AG04449 (cell line): ENCODE data around the gene AMER1.
"Not testable (repeated sequence)": the region's sequence is repeated elsewhere in the genome, so short reads cannot be mapped to it uniquely, and the experiment has no call there.

Experiments
- CTCF ChIA-PET: fragments of 350-600 bp; formaldehyde crosslinking; extraction: SDS; loops from one replicate; lab custom pipeline; 2021; ENCODE audit warnings: antibody characterized with exemption; lab: Yijun Ruan, JAX
- POLR2A ChIA-PET: fragments of 400-600, 350-600 bp; formaldehyde crosslinking; extraction: SDS; loops from one replicate; lab custom pipeline; 2020; ENCODE audit warnings: antibody characterized with exemption, inconsistent platforms; lab: Yijun Ruan, JAX
- DNase-seq: peaks from one replicate; pipeline ENCODE4 v3.0.0-alpha.2; 2010; ENCODE audit warnings: low read depth, low spot score
- H3K4me3 ChIP-seq: 2 replicates; pipeline ENCODE4 v1.5.1; 2011; ENCODE audit warnings: low read depth, mild to moderate bottlenecking, control low read depth, low read length
- TF ChIP-seq, protein P1 (sequence below): IDR thresholded peaks from one replicate; pipeline ENCODE4 v1.5.1; 2011; ENCODE audit warnings: mild to moderate bottlenecking, moderate library complexity, low read length, control low read depth, inconsistent platforms; ENCODE audit not compliant: insufficient read depth; ENCODE audit errors: missing control alignments

AMER1 gene

DNA sequence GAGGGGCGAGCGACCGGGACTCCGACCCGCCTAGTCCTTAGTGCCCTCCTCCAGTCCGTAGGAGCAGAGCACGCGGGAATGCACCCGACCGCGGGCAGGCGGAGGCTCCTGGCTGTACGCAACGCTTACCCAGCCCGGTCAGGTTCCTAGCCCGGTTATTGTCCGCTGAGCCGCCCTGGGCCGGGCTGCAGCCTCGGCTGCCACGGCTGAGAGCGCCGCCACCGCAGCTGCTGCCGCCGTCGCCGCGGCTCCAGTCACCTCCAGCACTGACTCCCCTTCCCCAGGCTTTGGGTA is at the start of gene AMER1:
AMER1 (minus strand) TSS at position 268 of the 294 bp plus-strand sequence. CDS start 12,422 bp downstream, outside the sequence.
- no peak for DNase-seq
- CTCF ChIA-PET: interaction anchor here (0.6 to 1.0 kb wide), 2 partner anchors 9 to 112 kb away, joined by 3 to 4 read pairs; no protein-coding TSS in a partner anchor
- TF ChIP-seq, protein P1, sequence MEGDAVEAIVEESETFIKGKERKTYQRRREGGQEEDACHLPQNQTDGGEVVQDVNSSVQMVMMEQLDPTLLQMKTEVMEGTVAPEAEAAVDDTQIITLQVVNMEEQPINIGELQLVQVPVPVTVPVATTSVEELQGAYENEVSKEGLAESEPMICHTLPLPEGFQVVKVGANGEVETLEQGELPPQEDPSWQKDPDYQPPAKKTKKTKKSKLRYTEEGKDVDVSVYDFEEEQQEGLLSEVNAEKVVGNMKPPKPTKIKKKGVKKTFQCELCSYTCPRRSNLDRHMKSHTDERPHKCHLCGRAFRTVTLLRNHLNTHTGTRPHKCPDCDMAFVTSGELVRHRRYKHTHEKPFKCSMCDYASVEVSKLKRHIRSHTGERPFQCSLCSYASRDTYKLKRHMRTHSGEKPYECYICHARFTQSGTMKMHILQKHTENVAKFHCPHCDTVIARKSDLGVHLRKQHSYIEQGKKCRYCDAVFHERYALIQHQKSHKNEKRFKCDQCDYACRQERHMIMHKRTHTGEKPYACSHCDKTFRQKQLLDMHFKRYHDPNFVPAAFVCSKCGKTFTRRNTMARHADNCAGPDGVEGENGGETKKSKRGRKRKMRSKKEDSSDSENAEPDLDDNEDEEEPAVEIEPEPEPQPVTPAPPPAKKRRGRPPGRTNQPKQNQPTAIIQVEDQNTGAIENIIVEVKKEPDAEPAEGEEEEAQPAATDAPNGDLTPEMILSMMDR: no peak
- peak within 1 kb of the TSS; percentile 65 for H3K4me3 ChIP-seq
- POLR2A ChIA-PET: no interaction called here

DNA sequence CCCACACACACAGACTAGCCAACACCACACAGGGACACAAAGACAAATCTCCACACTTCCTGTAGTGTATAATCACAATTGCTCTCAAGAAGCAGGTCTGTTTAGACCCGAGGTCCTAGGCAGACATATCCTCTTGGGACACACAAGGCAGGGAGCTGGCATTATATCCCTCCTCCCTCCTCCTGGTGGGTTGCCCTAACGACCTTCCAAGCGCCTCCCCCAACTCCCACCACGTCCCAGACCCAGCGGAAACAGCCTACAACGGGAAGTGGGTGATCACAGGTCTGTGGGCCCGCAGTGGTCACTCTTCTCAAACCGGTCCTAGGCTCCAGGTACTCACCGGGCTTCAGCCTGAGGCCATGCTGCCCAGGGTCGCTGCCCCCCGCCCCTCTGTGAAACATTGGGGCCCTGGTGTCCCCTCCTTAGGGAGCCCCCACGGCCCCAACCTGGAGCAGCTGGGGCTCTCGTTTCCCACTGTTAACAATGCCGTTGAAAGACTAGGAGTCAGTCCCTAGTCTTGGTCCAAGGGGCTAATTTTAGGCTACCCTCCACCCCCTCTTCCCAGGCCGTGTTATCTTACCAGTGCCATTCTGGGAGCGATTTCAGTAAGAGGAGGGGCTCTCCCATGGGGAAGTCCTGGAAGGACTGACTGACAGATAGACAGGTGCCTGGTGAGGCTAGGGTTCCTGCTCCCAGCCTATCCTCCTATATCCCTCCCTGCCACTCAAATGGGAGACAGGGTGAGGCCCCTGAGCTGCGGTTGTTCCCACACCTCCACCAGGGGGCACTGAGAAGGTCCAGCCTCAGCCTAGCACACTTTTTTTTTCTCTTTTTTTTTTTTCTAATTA is 24.8 kb upstream of the AMER1 start, which contains the start of gene ASB12:
ASB12 (minus strand) TSS at position 485 of the 848 bp plus-strand sequence. CDS start 4,957 bp downstream, outside the sequence.
- TF ChIP-seq, protein P1: no peak
- CTCF ChIA-PET: no interaction called here
- DNase-seq: no peak
- H3K4me3 ChIP-seq: no peak within 1 kb of the TSS
- POLR2A ChIA-PET: no interaction called here

DNA sequence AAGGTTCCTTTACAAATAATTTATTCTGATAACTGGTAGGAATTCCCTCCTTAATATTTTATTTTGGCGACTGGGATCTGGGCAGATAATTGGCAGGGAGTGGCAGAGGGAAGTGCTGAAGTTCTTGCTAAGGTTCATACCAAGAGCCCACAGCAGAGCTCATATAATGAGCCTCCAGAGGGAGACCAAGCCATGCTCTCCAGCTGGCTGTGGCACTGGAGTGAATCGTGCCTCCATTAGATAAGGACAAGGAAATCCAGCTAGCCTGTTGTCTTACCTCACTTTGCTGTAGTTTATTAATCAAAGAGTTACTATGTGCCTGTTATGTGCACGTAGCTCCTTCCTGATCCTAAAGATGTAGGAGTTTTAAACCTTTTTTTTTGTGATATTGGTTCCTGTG is 23.6 kb upstream of the AMER1 start:
- H3K4me3 ChIP-seq: no peak overlapping the region
- CTCF ChIA-PET: no interaction called here
- no peak for DNase-seq
- POLR2A ChIA-PET: no interaction called here
- TF ChIP-seq, protein P1: no peak

DNA sequence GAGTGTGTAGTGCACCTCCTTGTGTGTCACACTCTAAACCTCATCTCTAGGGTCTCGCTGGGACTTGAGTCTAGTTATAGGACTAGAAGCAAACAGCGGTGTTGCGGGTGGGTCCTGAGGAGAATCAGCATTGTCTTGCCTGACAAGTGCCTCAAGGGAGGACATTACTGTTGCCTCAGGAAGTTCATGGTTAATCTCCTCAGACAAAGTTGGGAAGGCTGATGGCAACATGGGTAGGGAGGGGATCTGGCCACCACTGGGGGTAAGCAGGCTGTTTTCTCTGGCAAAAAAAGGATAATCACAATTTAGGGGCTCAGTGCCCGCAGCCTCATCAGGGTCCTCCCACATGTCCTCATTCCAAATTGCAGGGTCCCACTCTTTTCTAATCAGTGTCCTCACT is 12.5 kb upstream of the AMER1 start:
- DNase-seq: no peak
- CTCF ChIA-PET: no interaction called here
- no peak overlapping the region for H3K4me3 ChIP-seq
- POLR2A ChIA-PET: no interaction called here
- TF ChIP-seq, protein P1: no peak

DNA sequence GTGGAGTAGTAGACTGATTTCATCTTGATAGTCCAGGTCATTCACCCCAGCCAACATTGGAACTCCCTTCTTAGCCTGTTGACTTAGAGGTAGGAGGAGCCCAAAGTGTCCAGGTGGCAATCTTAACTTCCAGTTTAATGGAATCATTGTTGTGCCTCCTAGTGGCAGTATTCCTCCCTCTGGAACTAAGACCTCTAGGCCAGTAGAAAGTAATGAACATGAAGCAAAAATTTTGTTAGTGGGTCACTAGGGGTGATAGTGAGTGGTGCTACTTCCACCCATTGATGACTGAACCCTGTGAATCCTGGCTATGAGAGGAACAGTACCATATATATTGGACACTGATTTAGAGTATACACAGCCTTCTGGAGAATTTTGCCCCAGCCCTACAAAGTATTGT is 8.5 kb upstream of the AMER1 start:
- DNase-seq, H3K4me3 ChIP-seq, POLR2A ChIA-PET, CTCF ChIA-PET: not testable (repeated sequence)

DNA sequence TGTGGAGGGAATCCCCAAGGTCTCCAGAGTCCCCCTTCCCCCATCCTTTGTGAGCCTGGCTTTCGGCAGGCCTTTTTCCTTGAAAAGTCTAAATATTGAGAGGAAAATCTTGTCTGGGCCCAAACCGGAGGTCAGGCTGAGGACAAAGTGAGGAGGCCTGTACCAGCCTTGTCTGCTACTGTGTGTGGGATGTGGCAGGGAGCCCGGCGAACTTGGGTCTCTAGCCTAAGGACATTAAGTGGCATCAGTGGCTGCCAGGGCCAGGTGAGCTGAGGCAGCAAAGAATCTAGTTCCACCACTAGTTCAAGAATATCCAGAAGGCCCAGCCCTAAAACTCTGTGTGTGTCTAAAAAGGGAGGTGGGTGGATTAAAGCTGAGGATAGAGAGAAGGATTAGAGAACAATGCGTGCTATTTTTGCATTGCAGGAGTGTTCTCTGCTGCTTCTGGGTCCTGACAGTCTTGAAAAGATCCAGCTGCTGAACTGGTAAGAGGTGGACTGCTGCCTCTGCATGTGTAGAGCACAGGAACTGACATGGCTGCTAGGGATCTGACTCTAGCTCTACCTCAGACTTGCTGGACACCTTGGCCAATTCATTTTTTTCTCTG is 1.2 kb upstream of the AMER1 start:
- ChIA-PET CTCF (no interaction called here), POLR2A (no interaction called here)

More for the DNA sequence above, 1.2 kb upstream of the AMER1 start:
- no peak for DNase-seq
- H3K4me3 ChIP-seq: peak overlapping the region; percentile 65
- TF ChIP-seq, protein P1: no peak
